GM21576 (cell line): Measurements from ENCODE around the gene C1orf198.

Source experiments
- ATAC-seq: cut with Tn5 transposase; IDR thresholded peaks from one replicate; pipeline ENCODE4 v1.9.1; 2021; ENCODE audit warnings: mild to moderate bottlenecking, moderate library complexity; ENCODE audit not compliant: unreplicated experiment

Gene C1orf198

DNA sequence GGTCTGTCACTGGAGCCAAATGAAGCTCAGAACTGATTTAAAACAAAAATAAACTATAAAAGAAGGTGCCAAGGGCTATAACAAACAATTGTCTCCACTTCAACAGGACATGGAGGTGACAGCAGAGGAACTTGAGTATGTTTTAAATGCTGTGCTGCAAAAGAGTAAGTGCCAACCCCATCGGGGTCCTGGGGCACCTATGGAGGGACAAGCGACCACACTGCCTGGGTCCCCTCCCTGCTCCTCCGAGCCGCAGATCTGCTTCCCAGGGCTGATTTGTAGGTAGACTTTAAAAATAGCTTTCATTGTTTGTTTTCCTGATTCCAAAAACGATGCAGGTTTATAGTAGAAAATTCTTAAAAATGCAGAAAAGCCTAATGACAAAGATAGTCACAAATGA is 78.3 kb downstream of the C1orf198 start:
- ATAC-seq, result no peak

DNA sequence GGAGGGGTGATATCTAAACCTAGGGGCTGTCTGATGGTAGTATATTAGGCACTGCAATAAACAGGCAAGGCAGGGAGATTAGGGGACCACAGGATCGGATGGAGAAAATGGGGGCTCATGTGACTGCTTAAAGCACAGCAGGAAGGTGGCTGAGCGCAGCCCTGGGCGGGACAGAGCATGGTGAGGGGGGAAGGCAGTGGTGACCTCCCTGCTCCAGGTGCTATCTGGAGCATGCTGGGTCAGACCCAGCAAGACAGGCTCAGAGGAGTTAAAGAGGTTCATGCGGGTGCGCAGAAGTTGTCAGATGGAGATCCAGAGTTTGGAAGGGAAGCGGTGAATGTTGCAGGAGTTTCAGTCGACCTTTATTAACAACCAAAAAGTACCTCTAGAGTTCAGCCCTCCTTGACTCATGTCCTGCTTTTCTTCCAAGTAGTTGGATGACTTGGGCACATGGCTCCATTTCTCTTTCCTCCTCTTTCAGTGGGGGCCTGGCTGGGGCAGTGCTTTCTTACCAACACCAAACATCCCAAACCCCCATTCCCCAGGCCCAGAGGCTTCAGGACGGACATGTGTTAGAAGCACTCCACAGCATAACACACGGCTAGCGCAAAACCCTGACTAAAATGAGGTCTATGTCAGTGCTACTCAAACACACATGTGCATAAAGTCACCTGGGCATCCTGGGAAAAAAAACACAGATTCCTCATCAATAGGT is 79.6 kb downstream of the C1orf198 start:
- no peak for ATAC-seq

DNA sequence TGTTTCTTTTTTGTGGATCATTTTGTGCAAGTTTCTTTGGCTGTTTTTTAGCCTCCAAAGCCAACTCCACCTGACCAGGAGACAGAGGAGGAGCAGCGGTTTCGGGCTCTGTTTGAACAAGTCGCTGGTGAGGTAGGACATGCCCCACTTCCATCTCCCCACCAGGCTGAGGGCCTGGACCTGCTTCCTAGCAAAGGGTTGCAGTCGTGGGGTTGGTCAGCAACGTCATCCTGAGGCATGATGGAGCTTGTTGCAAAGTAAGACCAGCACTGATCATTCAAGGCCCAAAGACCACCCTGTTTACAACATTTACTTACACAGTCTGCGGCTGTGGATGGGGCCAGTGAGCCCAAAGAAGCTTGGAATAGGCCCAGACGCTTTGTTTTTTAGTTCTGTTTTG is 80.8 kb downstream of the C1orf198 start:
- ATAC-seq, result no peak
